Gastroesophageal sphincter (tissue), 4 donors: ENCODE results near the gene SLC9B2. TPM values are rescaled to one million over a fixed set of nuclear protein-coding genes. Genes with fewer than 3 reads are reported as not detected.

ENCODE experiments used
- ATAC-seq: fragments of 150-250 bp; one replicate; pipeline ENCODE4 v1.9.1; 2016; ENCODE audit warnings: mild to moderate bottlenecking, moderate library complexity
- H3K27ac ChIP-seq, 4 donors: fragments of 200-600 bp; sonication (generic) in 3 of 4; 1 replicate in 3 of 4; 2 replicates in 1 of 4; pipeline ENCODE4 v1.5.1; 2016 to 2019
- H3K27me3 ChIP-seq: fragments of 200-600 bp; sonication (generic); one replicate; pipeline ENCODE4 v1.5.1; 2019
- H3K36me3 ChIP-seq, 2 donors: fragments of 200-600 bp; sonication (generic); one replicate each; pipeline ENCODE4 v1.5.1; 2019; ENCODE audit warnings: control low read depth in 1 of 2
- H3K4me1 ChIP-seq, 3 donors: fragments of 200-600 bp; sonication (generic); 1 replicate in 2 of 3; 2 replicates in 1 of 3; pipeline ENCODE4 v1.5.1; 2016 to 2019; ENCODE audit warnings: control low read depth in 2 of 3
- H3K4me3 ChIP-seq, 2 donors: fragments of 200-600 bp; sonication (generic); one replicate each; pipeline ENCODE4 v1.5.1; 2019; ENCODE audit warnings: mild to moderate bottlenecking in 1 of 2, moderate library complexity in 1 of 2
- H3K9me3 ChIP-seq, 3 donors: fragments of 200-600 bp; sonication (generic); one replicate each; pipeline ENCODE4 v1.5.1; 2017 to 2019; ENCODE audit warnings: control low read depth in 2 of 3
- EP300 ChIP-seq: sonication (generic); formaldehyde crosslinking; IDR thresholded peaks from one replicate; pipeline ENCODE4 v1.6.1; 2017; ENCODE audit warnings: antibody characterized with exemption, mild to moderate bottlenecking
- POLR2A ChIP-seq, 2 donors: fragments of 450-650 bp; IDR thresholded peaks; one replicate each; pipeline ENCODE4 v1.6.1; 2017; ENCODE audit warnings: antibody characterized with exemption in 2 of 2, mild to moderate bottlenecking in 2 of 2, moderate library complexity in 1 of 2
- POLR2AphosphoS5 ChIP-seq: sonication (generic); formaldehyde crosslinking; IDR thresholded peaks from one replicate; pipeline ENCODE4 v1.6.1; 2017; ENCODE audit warnings: antibody characterized with exemption
- WGBS, 2 donors: methylation state at CpG; one replicate each; pipeline ENCODE4 v1.1.5; 2018; ENCODE audit warnings: low coverage in 1 of 2; 5-methylcytosine and 5-hydroxymethylcytosine counted together
- total RNA-seq, 4 donors: library from RNA; depleted of rRNA; stranded (reverse); fragments of >200 nt; gene quantifications; one replicate each; pipeline ENCODE4 v1.1.0, GENCODE V29; 2016
- TF ChIP-seq, protein P1 (sequence below), 4 experiments: fragments of 200-600 bp in 2 of 4; fragments of 450-650 bp in 2 of 4; sonication (generic) in 1 of 4; IDR thresholded peaks; one replicate each; pipeline ENCODE4 v1.5.1; 2017 to 2019; ENCODE audit warnings: antibody characterized with exemption in 4 of 4, mild to moderate bottlenecking in 2 of 4, moderate library complexity in 2 of 4

Gene SLC9B2
- total RNA-seq, 4 donors from 2014 or later = 14.3 to 24.9 (median 20.2) TPM

DNA sequence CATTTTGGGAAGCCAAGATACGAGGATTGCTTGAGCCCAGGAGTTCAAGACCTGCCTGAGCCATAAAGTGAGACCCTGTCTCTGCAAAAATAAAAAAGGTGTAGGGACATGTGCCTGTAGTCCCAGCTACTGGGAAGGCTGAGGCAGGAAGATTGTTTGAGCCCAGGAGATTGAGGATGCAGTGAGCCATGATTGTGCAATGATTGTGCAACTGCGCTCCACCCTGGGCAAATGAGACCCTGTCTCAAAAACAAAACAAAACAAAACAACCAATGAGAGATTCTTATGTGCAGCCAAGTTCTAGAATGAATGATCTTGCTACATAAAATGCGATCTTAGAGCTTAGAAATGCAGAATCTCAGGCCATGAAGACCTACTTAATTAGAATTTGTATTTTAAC, 22.5 kb downstream of the SLC9B2 start:
- peak; percentile 67 for ATAC-seq
- no peaks in the 10 kb centered on the region for H3K4me1 ChIP-seq
- H3K9me3 ChIP-seq = no peaks in the 10 kb centered on the region
- peaks cover 0 to 13% of the 10 kb centered on the region in 2 donors for H3K36me3 ChIP-seq
- no peak overlapping the region for H3K27ac ChIP-seq
- TF ChIP-seq POLR2A (IDR thresholded peaks at IDR 0.05) = no peak
- no peak for TF ChIP-seq EP300
- TF ChIP-seq POLR2AphosphoS5 = no peak
- TF ChIP-seq, protein P1, sequence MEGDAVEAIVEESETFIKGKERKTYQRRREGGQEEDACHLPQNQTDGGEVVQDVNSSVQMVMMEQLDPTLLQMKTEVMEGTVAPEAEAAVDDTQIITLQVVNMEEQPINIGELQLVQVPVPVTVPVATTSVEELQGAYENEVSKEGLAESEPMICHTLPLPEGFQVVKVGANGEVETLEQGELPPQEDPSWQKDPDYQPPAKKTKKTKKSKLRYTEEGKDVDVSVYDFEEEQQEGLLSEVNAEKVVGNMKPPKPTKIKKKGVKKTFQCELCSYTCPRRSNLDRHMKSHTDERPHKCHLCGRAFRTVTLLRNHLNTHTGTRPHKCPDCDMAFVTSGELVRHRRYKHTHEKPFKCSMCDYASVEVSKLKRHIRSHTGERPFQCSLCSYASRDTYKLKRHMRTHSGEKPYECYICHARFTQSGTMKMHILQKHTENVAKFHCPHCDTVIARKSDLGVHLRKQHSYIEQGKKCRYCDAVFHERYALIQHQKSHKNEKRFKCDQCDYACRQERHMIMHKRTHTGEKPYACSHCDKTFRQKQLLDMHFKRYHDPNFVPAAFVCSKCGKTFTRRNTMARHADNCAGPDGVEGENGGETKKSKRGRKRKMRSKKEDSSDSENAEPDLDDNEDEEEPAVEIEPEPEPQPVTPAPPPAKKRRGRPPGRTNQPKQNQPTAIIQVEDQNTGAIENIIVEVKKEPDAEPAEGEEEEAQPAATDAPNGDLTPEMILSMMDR (IDR thresholded peaks at IDR 0.05) = no peak
- no peaks in the 10 kb centered on the region for H3K27me3 ChIP-seq
- no peak overlapping the region for H3K4me3 ChIP-seq
- WGBS, 2 donors = 80 to 96% methylated on average over 1 to 2 of the region's 3 CpGs

DNA sequence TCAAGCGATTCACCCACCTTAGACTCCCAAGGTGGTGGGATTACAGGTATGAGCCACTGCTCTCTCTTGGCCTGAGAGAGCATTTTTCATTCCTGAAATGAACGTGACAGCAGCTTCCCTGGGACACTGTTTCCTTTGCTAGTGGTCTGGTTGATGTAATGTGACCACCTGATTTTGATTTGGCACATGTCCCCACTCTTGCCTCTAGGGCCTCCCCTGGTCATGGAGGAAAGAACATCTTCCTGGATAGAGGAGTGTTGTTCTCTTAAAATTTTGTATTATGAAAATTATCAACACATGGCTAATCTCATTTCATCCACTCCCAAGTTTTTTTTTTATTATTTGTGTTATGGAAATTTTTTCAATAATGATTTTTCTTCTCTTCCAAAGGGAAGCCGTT, 23.8 kb downstream of the SLC9B2 start:
- no peaks in the 10 kb centered on the region for H3K27me3 ChIP-seq
- no peak overlapping the region for H3K27ac ChIP-seq
- H3K9me3 ChIP-seq = no peaks in the 10 kb centered on the region
- peaks cover 0 to 25% of the 10 kb centered on the region in 2 donors for H3K36me3 ChIP-seq
- WGBS, 2 donors = 82 to 92% methylated on average over 2 to 3 of the region's 3 CpGs
- TF ChIP-seq POLR2AphosphoS5 (no peak), POLR2A (IDR thresholded peaks at IDR 0.05) (no peak), EP300 (no peak)
- TF ChIP-seq, protein P1 (IDR thresholded peaks at IDR 0.05) = no peak
- no peaks in the 10 kb centered on the region for H3K4me1 ChIP-seq
- H3K4me3 ChIP-seq = no peak overlapping the region
- ATAC-seq = no peak

DNA sequence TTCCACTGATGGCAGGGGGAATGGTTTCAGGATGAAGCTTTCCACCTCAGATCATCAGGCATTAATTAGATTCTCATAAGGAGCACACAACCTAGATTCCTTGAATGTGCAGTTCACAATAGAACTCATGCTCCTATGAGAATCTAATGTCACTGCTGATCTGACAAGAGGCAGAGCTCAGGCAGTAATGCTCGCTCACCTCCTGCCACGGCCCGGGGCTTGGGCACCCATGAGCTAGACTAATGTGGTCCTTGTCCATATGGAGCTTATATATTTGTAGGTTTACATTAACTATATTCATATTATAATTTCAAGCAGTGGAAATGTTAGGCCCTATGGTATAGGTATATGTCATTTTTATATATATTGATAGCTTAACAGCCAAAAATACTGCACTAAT, 24.4 kb downstream of the SLC9B2 start:
- no peak for TF ChIP-seq POLR2AphosphoS5
- TF ChIP-seq, protein P1 (IDR thresholded peaks at IDR 0.05) = no peak
- Histone ChIP-seq H3K27me3 (no peaks in the 10 kb centered on the region), H3K4me3 (no peak overlapping the region), H3K36me3 (peaks cover 0 to 27% of the 10 kb centered on the region in 2 donors), H3K4me1 (no peaks in the 10 kb centered on the region), H3K9me3 (no peaks in the 10 kb centered on the region), H3K27ac (no peak overlapping the region)
- WGBS, 2 donors = 79 to 100% methylated on average over 2 to 3 of the region's 3 CpGs
- ATAC-seq = no peak

DNA sequence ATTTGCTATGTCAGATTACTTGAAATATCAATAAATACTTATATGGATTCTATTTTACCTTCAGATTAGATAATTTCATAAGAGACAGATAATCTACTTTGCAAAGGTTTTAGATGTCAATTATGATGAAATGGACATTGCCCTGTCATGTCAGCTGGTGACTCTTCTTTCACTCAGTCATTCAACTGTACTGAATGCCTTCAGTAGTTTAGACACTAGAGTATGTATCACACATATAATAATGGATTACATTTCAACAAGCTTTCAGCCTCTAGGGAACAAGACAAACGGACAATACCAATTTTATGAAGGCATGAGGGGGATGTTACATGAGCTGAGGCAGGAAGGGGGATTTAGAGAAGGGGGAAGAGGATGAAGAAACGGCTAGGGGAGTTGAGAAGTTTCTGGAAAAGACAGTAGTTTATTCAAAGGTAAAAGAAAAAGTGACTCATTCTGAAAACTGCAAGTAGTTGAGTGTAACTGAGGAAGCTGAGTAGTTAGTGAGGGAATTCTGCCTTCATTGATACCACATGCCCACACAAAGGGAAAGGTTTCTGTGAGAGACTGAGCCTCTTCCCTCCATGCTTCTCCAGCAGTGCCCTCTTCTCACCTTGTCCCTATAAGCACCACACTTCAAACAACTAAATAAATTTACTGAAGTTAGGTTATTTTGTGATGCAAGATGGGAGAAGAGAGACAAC, 25.7 kb downstream of the SLC9B2 start:
- TF ChIP-seq EP300 = no peak
- TF ChIP-seq POLR2AphosphoS5 = no peak
- TF ChIP-seq, protein P1 (IDR thresholded peaks at IDR 0.05) = no peak
- TF ChIP-seq POLR2A (IDR thresholded peaks at IDR 0.05) = no peak

More for the DNA sequence above, 25.7 kb downstream of the SLC9B2 start:
- no peaks in the 10 kb centered on the region for H3K4me1 ChIP-seq
- no peak overlapping the region for H3K4me3 ChIP-seq
- no peak overlapping the region for H3K27ac ChIP-seq
- no peak for ATAC-seq
- 36 to 42% methylated on average over 2 of the region's 2 CpGs for WGBS, 2 donors
- H3K36me3 ChIP-seq = peaks cover 0 to 33% of the 10 kb centered on the region in 2 donors
- H3K9me3 ChIP-seq = no peaks in the 10 kb centered on the region
- H3K27me3 ChIP-seq = no peaks in the 10 kb centered on the region
